Measurements from ENCODE around the gene STN1. TPM values are rescaled to one million over a fixed set of nuclear protein-coding genes. Genes with fewer than 3 reads are reported as not detected.

Gene STN1
- total and polyA plus RNA-seq, 2 of the 8 experiments (the other 6 are each of a cell fraction or from before 2014, with no cell fraction given): 10.1 to 12.4 TPM

GRCh38 chr10:103874730-103875129, 43.3 kb downstream of the STN1 start:
- Histone ChIP-seq H3K4me3 (ENCODE audit: extremely low read depth in 1 of 4, insufficient read depth in 2 of 4, low read depth in 3 of 4, low read length in 4 of 4) (no peak overlapping the region), H3K14ac (ENCODE audit: insufficient read length) (no peak overlapping the region), H2BK15ac (ENCODE audit: low read length) (no peak overlapping the region), H3K9ac (replicated peaks in 1 of 4; ENCODE audit: extremely low read depth in 1 of 4, low read depth in 3 of 4, low read length in 3 of 4) (no peak overlapping the region), H2BK12ac (ENCODE audit: low read depth, low read length) (no peak overlapping the region), H2BK120ac (replicated peaks; ENCODE audit: low read depth, low read length) (no peak overlapping the region), H2AK5ac (ENCODE audit: low read depth, low read length) (no peak overlapping the region), H3K79me1 (ENCODE audit: low read depth, low read length) (no peaks in the 10 kb centered on the region), H3K36me3 (ENCODE audit: control insufficient read depth in 2 of 4, insufficient read depth in 4 of 4, low read length in 3 of 4) (no peaks in the 10 kb centered on the region), H3K27ac (ENCODE audit: low read depth, low read length) (no peak overlapping the region), H3K9me3 (ENCODE audit: insufficient read depth in 2 of 2, low read depth in 1 of 2, low read length in 1 of 2) (no peaks in the 10 kb centered on the region), H3K4me2 (ENCODE audit: insufficient read depth in 1 of 2, low read depth in 2 of 2, low read length in 2 of 2) (no peak overlapping the region), H2BK20ac (ENCODE audit: low read length) (no peak overlapping the region), H3K4ac (replicated peaks; ENCODE audit: insufficient read length, low read depth, low read length) (no peak overlapping the region), H3K4me1 (replicated peaks in 1 of 4; ENCODE audit: control insufficient read depth in 3 of 4, insufficient read depth in 4 of 4, low read length in 3 of 4) (peaks cover 0 to 8% (median 1%) of the 10 kb centered on the region in 4 experiments; a peak in 1 of 7 replicates), H4K20me1 (replicated peaks in 1 of 2; ENCODE audit: control insufficient read depth in 1 of 2, insufficient read depth in 2 of 2, low read length in 2 of 2) (no peaks in the 10 kb centered on the region), H4K8ac (ENCODE audit: extremely low read depth, insufficient read depth, low read length) (no peak overlapping the region), H4K5ac (ENCODE audit: insufficient read length, low read depth, low read length) (no peak overlapping the region), H3K18ac (ENCODE audit: extremely low read depth, low read length) (no peak overlapping the region), H3K23ac (ENCODE audit: insufficient read length) (no peak overlapping the region), H2AFZ (ENCODE audit: low read length) (no peak overlapping the region), H4K91ac (replicated peaks; ENCODE audit: insufficient read length, low read length) (no peak overlapping the region), H2BK5ac (ENCODE audit: low read depth, low read length) (no peak overlapping the region), H3K56ac (replicated peaks; ENCODE audit: insufficient read length, low read depth, low read length) (no peak overlapping the region), H3K23me2 (ENCODE audit: low read depth, low read length) (no peaks in the 10 kb centered on the region), H3K79me2 (ENCODE audit: control insufficient read depth in 1 of 2, insufficient read depth in 2 of 2, low read length in 2 of 2) (no peaks in the 10 kb centered on the region), H3K27me3 (replicated peaks in 1 of 4; ENCODE audit: control insufficient read depth in 3 of 4, extremely low read depth in 1 of 4, insufficient read depth in 3 of 4, low read length in 3 of 4) (no peaks in the 10 kb centered on the region)
- CTCF ChIA-PET (ENCODE audit: partially characterized antibody): interaction anchor here (0.7 to 10.0 kb wide), 14 partner anchors 11 to 175 kb away, joined by 3 to 75 read pairs (median 4); partner anchors contain the start of gene SH3PXD2A
- DNase-seq (ENCODE audit: low read depth in 1 of 2, low spot score in 2 of 2) (no peak), FAIRE-seq (no peak)
- TF ChIP-seq, protein P1, sequence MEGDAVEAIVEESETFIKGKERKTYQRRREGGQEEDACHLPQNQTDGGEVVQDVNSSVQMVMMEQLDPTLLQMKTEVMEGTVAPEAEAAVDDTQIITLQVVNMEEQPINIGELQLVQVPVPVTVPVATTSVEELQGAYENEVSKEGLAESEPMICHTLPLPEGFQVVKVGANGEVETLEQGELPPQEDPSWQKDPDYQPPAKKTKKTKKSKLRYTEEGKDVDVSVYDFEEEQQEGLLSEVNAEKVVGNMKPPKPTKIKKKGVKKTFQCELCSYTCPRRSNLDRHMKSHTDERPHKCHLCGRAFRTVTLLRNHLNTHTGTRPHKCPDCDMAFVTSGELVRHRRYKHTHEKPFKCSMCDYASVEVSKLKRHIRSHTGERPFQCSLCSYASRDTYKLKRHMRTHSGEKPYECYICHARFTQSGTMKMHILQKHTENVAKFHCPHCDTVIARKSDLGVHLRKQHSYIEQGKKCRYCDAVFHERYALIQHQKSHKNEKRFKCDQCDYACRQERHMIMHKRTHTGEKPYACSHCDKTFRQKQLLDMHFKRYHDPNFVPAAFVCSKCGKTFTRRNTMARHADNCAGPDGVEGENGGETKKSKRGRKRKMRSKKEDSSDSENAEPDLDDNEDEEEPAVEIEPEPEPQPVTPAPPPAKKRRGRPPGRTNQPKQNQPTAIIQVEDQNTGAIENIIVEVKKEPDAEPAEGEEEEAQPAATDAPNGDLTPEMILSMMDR (IDR thresholded peaks at IDR 0.05; ENCODE audit: control extremely low read depth in 1 of 3, insufficient read depth in 1 of 3, low read depth in 1 of 3, low read length in 3 of 3): peak in 1 of 3 experiments; percentile 2; a peak in 1 of 4 replicates
- no peak for TF ChIP-seq CTBP2 (IDR thresholded peaks at IDR 0.05; ENCODE audit: borderline replicate concordance, insufficient read depth, insufficient read length, low read length)
- POLR2A ChIA-PET (ENCODE audit: partially characterized antibody): no interaction called here
- 87% methylated on average over 6 of the region's 6 CpGs; no CpG with 5 or more reads in 1 of the 2 experiments for WGBS, 2 experiments (ENCODE audit: extremely low coverage in 1 of 2, insufficient coverage in 1 of 2, insufficient read length in 1 of 2, insufficient replicate concordance in 2 of 2, low coverage in 1 of 2, low lambda C conversion rate in 2 of 2, missing lambda C conversion rate in 1 of 2)

All from H1 (cell line).